CD14-positive monocyte (primary cell): ENCODE measurements around the gene SYPL2. TPM values are rescaled to one million over a fixed set of nuclear protein-coding genes. Genes with fewer than 3 reads are reported as not detected.

ENCODE experiments used
- DNase-seq, 3 donors: peaks; one replicate each; pipeline ENCODE4 v3.0.0-alpha.2; 2011 to 2022
- H2AFZ ChIP-seq: 2 replicates; pipeline ENCODE4 v1.6.0; 2012; ENCODE audit warnings: mild to moderate bottlenecking, low read depth, low read length, inconsistent platforms; ENCODE audit not compliant: insufficient read depth, poor library complexity, severe bottlenecking
- H3K27ac ChIP-seq, 2 donors: 1 replicate in 1 of 2; 2 replicates in 1 of 2; pipeline ENCODE4 v1.5.1; 2012 to 2013; ENCODE audit warnings: low read length in 2 of 2, control low read depth in 1 of 2, inconsistent platforms in 1 of 2, low read depth in 1 of 2, mild to moderate bottlenecking in 1 of 2
- H3K27me3 ChIP-seq, 2 donors: one replicate each; pipeline versions ENCODE4 v1.6.0 to v1.6.1; 2011 to 2013; ENCODE audit warnings: low read length in 2 of 2; ENCODE audit not compliant: control insufficient read depth in 2 of 2, insufficient read depth in 2 of 2
- H3K36me3 ChIP-seq, 2 donors: replicated peaks in 1 of 2; 1 replicate in 1 of 2; 2 replicates in 1 of 2; pipeline versions ENCODE4 v1.5.1 to v1.6.1; 2012 to 2013; ENCODE audit warnings: low read length in 2 of 2, control low read depth in 1 of 2, inconsistent platforms in 1 of 2, mild to moderate bottlenecking in 1 of 2; ENCODE audit not compliant: insufficient read depth in 2 of 2, control insufficient read depth in 1 of 2
- H3K4me1 ChIP-seq, 2 donors: 1 replicate in 1 of 2; 2 replicates in 1 of 2; pipeline versions ENCODE4 v1.5.1 to v1.6.1; 2012 to 2013; ENCODE audit warnings: low read length in 2 of 2, control low read depth in 1 of 2, inconsistent platforms in 1 of 2, mild to moderate bottlenecking in 1 of 2, moderate library complexity in 1 of 2; ENCODE audit not compliant: insufficient read depth in 2 of 2, control insufficient read depth in 1 of 2
- H3K4me2 ChIP-seq: replicated peaks from 2 replicates; pipeline ENCODE3; 2012; ENCODE audit warnings: low read length, moderate library complexity, mild to moderate bottlenecking; ENCODE audit not compliant: poor library complexity, severe bottlenecking; ENCODE audit errors: extremely low read depth
- H3K4me3 ChIP-seq, 3 experiments: fragments of 200-600 bp in 1 of 3; sonication (generic) in 1 of 3; replicated peaks in 1 of 3; 1 replicate in 2 of 3; 2 replicates in 1 of 3; pipeline ENCODE4 v1.5.1; 2011 to 2013; ENCODE audit warnings: low read length in 3 of 3, mild to moderate bottlenecking in 3 of 3, control low read depth in 2 of 3, low read depth in 2 of 3, inconsistent platforms in 1 of 3, moderate library complexity in 1 of 3
- H3K79me2 ChIP-seq: 2 replicates; pipeline ENCODE4 v1.6.0; 2012; ENCODE audit warnings: mild to moderate bottlenecking, control low read depth, inconsistent platforms, low read length, moderate library complexity; ENCODE audit not compliant: insufficient read depth
- H3K9ac ChIP-seq: 2 replicates; pipeline ENCODE4 v1.6.0; 2017; ENCODE audit warnings: low read length, mild to moderate bottlenecking; ENCODE audit not compliant: insufficient read depth, poor library complexity, severe bottlenecking
- H3K9me3 ChIP-seq, 2 donors: replicated peaks in 1 of 2; 1 replicate in 1 of 2; 2 replicates in 1 of 2; pipeline versions ENCODE4 v1.5.1 to v1.6.1; 2012 to 2013; ENCODE audit warnings: low read length in 2 of 2, control low read depth in 1 of 2; ENCODE audit not compliant: control insufficient read depth in 1 of 2, insufficient read depth in 1 of 2
- H4K20me1 ChIP-seq: 2 replicates; pipeline ENCODE4 v1.6.0; 2012; ENCODE audit warnings: mild to moderate bottlenecking, low read length, control low read depth, moderate library complexity; ENCODE audit not compliant: insufficient read depth
- H3K27ac Mint-ChIP-seq, 7 donors: one replicate each; pipeline ENCODE4 v1.8.0; 2020; ENCODE audit warnings: mild to moderate bottlenecking in 7 of 7, mixed read lengths in 7 of 7, moderate library complexity in 6 of 7, inconsistent platforms in 2 of 7
- H3K27me3 Mint-ChIP-seq, 3 donors: one replicate each; pipeline ENCODE4 v1.8.0; 2021 to 2022; ENCODE audit warnings: low read depth in 3 of 3, mild to moderate bottlenecking in 3 of 3, mixed read lengths in 3 of 3, moderate library complexity in 3 of 3, inconsistent platforms in 1 of 3
- H3K36me3 Mint-ChIP-seq, 2 donors: one replicate each; pipeline ENCODE4 v1.8.0; 2020; ENCODE audit warnings: mixed read lengths in 2 of 2, inconsistent platforms in 1 of 2, mild to moderate bottlenecking in 1 of 2
- H3K4me1 Mint-ChIP-seq: one replicate; pipeline ENCODE4 v1.8.0; 2020; ENCODE audit warnings: mild to moderate bottlenecking, mixed read lengths
- H3K4me3 Mint-ChIP-seq, 2 donors: one replicate each; pipeline ENCODE4 v1.8.0; 2020; ENCODE audit warnings: mild to moderate bottlenecking in 2 of 2, mixed read lengths in 2 of 2, moderate library complexity in 1 of 2
- H3K9me3 Mint-ChIP-seq, 7 donors: one replicate each; pipeline ENCODE4 v1.8.0; 2020 to 2022; ENCODE audit warnings: mixed read lengths in 7 of 7, mild to moderate bottlenecking in 6 of 7, moderate library complexity in 6 of 7, inconsistent platforms in 2 of 7
- WGBS: methylation state at CpG from one replicate; pipeline ENCODE4 v1.1.5; 2013; ENCODE audit warnings: missing lambda C conversion rate; ENCODE audit not compliant: insufficient coverage; 5-methylcytosine and 5-hydroxymethylcytosine counted together
- intact Hi-C, 2 donors: fragments of 100-400 bp; cut with micrococcal nuclease; formaldehyde crosslinking; loops; one replicate each; pipeline versions ENCODE4 v1.15.0 to v1.15.1; 2023
- polyA plus RNA-seq, 3 donors: library from polyadenylated mRNA; depleted of rRNA in 1 of 3; unstranded in 2 of 3; stranded (reverse) in 1 of 3; fragments of 300-500 nt in 2 of 3; fragments of >200 nt in 1 of 3; fragmentation: Illumina TruSeq in 2 of 3; gene quantifications; 1 replicate in 2 of 3; 2 replicates in 1 of 3; pipeline ENCODE4 v1.2.3, GENCODE V29; 2012 to 2021
- TF ChIP-seq, protein P1 (sequence below): fragments of 200-600 bp; IDR thresholded peaks from one replicate; pipeline ENCODE4 v1.8.0; 2022; ENCODE audit warnings: antibody characterized with exemption, mild to moderate bottlenecking

SYPL2 gene
- polyA plus RNA-seq, 3 donors: 0.03 to 0.12 TPM; not detected in 1

DNA sequence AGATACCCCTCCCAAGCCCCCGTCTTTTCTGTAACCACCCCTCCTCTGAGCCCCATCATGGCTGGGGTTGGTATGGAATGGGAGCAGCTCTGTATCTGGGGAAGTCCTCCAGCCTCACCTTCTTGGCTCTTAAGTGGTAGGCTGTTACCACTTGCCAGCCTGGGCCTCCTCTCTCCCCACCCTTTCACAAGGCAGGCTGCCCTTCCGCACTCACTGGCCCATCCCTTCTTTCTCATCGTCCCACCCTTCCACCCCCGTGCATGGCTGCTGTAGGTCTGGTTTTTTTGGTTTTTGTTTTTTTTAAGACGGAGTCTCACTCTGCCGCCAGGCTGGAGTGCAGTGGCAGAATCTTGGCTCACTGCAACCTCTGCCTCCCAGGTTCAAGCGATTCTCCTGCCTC is 32.7 kb downstream of the SYPL2 start:
- peaks cover 74% of the 10 kb centered on the region for H4K20me1 ChIP-seq
- H3K4me1 Mint-ChIP-seq: peaks cover 36% of the 10 kb centered on the region
- peaks cover 54 to 67% of the 10 kb centered on the region in 2 donors for H3K36me3 Mint-ChIP-seq

DNA sequence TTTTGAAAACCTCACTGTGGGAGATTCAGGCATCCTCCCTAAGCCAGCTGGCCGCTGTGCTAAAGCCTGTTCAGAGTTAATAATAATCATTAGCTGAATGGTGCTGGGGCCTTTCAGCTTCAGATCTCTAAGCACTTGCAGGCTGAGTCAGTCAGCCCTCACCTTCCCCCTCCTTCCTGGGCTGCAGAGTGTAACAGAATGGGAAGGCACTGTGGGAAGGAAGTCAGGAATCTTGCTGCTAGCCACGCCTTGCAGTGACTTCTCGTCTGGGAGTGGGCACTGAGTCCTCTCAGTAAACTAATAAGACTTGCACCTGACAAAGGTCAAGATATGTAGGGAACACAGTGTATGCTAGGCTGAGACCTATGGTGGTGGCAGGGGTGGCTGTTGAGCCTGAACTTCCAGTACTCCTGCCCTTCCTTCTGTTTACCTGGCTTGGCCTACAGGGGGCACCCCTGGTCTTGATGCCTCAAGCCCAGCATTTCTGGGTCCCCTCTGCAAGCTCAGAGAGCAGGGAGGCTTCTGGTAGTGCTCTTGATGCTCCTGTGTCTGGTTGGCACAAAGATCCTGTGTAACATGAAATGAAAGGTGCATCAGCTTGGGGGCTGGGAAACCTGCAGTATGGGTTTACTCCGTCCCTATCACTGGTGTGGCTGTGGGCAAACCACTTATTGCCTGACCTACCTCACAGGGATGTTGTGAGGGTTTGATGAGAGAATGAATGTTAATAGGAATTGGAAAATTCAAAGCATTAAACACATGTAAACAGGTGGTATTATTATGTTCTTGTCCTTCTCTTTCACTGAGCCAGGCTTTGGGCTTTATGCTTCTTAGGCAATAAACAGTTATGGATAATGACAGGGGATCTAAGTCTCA is 33.6 kb downstream of the SYPL2 start:
- no peak overlapping the region for H3K9ac ChIP-seq
- Mint-ChIP-seq H3K27me3 (no peaks in the 10 kb centered on the region), H3K36me3 (peaks cover 54 to 67% of the 10 kb centered on the region in 2 donors), H3K4me3 (no peak overlapping the region), H3K4me1 (peaks cover 30% of the 10 kb centered on the region), H3K27ac (no peak overlapping the region), H3K9me3 (no peaks in the 10 kb centered on the region)
- DNase-seq: no peak
- peaks cover 69% of the 10 kb centered on the region for H4K20me1 ChIP-seq
- H3K4me1 ChIP-seq: peaks cover 8 to 14% of the 10 kb centered on the region in 2 donors
- 20% methylated on average over 1 of the region's 4 CpGs for WGBS
- no peak overlapping the region for H2AFZ ChIP-seq
- H3K9me3 ChIP-seq: no peaks in the 10 kb centered on the region
- peaks cover 47 to 78% of the 10 kb centered on the region in 2 donors for H3K36me3 ChIP-seq
- no peak overlapping the region for H3K4me2 ChIP-seq
- no peaks in the 10 kb centered on the region for H3K27me3 ChIP-seq
- intact Hi-C loops: no loop called here
- H3K27ac ChIP-seq: no peak overlapping the region
- TF ChIP-seq, protein P1, sequence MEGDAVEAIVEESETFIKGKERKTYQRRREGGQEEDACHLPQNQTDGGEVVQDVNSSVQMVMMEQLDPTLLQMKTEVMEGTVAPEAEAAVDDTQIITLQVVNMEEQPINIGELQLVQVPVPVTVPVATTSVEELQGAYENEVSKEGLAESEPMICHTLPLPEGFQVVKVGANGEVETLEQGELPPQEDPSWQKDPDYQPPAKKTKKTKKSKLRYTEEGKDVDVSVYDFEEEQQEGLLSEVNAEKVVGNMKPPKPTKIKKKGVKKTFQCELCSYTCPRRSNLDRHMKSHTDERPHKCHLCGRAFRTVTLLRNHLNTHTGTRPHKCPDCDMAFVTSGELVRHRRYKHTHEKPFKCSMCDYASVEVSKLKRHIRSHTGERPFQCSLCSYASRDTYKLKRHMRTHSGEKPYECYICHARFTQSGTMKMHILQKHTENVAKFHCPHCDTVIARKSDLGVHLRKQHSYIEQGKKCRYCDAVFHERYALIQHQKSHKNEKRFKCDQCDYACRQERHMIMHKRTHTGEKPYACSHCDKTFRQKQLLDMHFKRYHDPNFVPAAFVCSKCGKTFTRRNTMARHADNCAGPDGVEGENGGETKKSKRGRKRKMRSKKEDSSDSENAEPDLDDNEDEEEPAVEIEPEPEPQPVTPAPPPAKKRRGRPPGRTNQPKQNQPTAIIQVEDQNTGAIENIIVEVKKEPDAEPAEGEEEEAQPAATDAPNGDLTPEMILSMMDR: no peak
- H3K4me3 ChIP-seq: no peak overlapping the region
- peaks cover 37% of the 10 kb centered on the region for H3K79me2 ChIP-seq

More for the DNA sequence above, 32.7 kb downstream of the SYPL2 start:
- TF ChIP-seq, protein P1: no peak
- WGBS: 100% methylated on average over 1 of the region's 7 CpGs
- no peak overlapping the region for H3K4me3 Mint-ChIP-seq
- no peak overlapping the region for H2AFZ ChIP-seq
- no peak for DNase-seq
- no peaks in the 10 kb centered on the region for H3K27me3 ChIP-seq
- intact Hi-C loops: no loop called here
- H3K27me3 Mint-ChIP-seq: peaks cover 0 to 1% (median 0%) of the 10 kb centered on the region in 3 donors
- H3K4me2 ChIP-seq: no peak overlapping the region
- no peak overlapping the region for H3K27ac Mint-ChIP-seq
- no peak overlapping the region for H3K4me3 ChIP-seq
- peaks cover 45% of the 10 kb centered on the region for H3K79me2 ChIP-seq
- H3K27ac ChIP-seq: no peak overlapping the region
- H3K9me3 Mint-ChIP-seq: no peaks in the 10 kb centered on the region
- no peaks in the 10 kb centered on the region for H3K9me3 ChIP-seq
- H3K9ac ChIP-seq: no peak overlapping the region
- peaks cover 47 to 78% of the 10 kb centered on the region in 2 donors for H3K36me3 ChIP-seq
- H3K4me1 ChIP-seq: peaks cover 13 to 20% of the 10 kb centered on the region in 2 donors
